ENCODE results near the gene DUT.

DUT gene

DNA sequence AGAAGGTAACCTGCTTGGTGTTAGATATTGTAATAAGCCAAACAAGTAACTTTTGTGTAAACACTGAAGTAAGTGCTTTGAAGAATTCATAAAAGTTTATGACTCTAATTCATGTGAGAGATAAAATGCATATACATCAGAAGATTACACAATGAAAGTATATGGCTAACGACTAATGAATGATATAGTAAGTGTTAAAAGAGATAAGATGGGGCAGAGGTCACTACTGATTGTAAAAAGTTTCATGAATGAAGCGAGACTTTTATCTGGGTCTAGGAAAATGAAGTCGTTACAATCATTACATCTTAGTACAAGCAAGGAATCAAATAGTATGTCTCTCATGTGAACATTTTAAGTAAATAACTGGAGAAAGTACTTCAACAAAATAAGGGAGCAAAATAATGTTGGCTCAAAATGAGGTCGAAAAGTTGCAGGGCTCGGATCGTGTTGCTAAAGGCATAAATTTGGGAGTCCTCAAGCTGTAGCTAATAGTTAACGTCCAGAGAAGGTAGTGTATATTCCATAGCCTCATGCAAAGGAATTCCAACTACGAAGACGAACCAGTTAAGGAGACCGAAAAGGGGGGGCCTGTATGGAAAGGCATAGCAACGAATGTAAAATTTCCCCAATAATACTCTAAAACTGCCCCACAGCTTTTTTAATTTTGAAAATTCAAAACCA lies 984 bp upstream of the DUT start:
- no peak for DNase-seq (ENCODE audit: low read depth)

DNA sequence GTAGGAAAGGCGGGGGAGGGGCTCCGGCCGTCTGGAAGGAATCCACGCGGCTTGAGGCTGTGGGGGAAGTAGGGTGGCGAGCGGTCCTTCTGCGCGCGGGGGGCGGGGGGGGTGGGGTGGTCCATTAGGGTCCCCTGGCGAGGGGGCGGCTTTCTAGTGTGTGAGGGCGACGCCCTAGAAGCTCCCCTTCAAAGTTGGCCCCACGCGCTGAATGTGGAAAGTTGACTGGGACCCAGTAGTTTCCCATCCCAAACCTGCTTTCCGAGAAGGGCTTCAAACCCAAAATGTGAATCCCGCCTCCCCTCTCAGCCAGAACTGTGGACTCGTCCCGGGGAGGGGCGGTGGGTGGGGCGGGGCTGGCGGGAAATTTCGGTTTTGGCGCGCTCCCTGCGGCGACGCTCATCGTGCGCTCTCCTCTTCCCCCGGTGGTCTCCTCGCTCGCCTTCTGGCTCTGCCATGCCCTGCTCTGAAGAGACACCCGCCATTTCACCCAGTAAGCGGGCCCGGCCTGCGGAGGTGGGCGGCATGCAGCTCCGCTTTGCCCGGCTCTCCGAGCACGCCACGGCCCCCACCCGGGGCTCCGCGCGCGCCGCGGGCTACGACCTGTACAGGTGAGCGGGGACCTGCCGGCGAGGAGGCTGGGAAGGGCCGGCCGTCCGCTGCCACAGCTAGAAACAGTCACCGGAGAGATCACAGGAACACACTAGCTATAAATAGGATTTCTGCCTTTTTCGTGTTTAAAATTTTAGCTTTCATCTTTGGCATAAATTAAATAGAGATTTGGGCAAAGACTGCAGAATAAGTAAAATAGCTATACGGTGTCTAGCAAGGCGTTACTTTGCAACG lies 790 bp downstream of the DUT start:
- DNase-seq (ENCODE audit: low read depth) = peak; percentile 59

DNA sequence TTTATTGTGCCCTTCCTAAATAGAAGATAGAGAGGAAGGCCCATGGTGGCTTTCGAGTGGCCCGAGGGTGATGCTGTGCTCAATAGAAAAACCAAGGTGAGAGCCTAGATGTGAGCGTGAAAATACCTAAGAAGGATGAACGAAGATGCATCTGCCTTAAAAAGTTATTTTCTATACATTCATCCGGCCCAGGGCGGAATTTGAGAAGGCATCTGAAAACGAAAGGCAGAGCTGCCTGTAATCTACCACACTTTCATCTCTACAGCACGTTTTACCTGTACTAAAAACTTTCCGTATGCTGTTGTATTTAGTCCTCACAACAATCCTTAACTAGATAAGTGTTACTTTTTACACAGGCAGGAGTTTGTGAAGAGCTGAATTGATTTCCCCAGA lies 1.4 kb downstream of the DUT start:
- DNase-seq (ENCODE audit: low read depth) = no peak

DNA sequence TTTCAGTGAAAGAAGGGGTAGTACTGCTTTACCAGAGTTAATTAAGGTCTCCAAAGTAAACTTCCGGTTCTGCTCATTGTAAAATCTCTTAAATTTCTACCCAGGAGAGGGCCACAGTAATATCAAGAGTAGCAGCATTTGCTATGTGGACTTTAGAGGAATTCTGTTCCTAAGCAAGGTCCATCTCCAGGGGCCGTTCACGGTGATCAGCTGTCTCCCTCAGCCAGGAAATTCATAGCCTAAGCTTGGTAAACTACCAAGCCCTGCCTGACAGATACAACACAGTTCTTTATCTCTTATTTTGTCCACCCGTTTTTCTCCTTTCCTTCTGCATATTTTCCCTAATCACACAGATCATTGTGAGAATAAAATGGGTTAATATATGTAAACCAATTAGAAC lies 2.3 kb downstream of the DUT start:
- no peak for DNase-seq (ENCODE audit: low read depth)

DNA sequence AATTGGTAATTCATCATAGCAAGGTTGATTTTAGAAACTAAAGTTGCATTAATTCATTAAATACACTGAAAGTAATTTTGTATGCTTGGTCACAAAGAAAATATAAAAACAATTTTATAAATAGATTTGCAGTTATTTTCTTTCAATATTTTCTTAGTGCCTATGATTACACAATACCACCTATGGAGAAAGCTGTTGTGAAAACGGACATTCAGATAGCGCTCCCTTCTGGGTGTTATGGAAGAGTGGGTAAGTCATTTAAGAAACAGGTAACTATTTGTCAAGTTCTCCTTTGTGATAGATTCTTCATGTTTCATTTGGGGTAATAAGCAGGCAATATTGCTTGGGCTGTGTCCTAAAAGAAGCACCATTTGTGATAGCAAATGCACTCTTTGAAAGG lies 3.0 kb downstream of the DUT start:
- no peak for DNase-seq (ENCODE audit: low read depth)

DNA sequence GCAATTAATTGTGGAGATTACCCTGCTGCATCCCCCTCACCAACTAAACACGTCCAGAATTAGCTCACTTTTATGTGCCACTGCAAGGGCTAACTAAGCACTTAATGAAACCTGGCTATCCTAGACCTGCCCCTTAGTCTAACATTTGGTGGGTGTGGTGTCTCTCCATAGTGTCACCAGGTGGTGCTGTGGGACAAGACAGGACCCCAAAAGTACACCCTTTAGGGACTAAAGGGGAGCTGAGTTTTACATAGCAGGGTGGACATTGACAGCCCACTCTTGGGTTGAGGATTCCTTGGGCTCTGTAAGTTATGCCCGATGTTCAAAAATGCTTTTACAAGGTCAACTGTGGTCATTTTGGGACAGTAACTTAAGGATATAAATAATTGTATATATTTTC lies 5.7 kb downstream of the DUT start:
- DNase-seq (ENCODE audit: low read depth) = no peak

DNA sequence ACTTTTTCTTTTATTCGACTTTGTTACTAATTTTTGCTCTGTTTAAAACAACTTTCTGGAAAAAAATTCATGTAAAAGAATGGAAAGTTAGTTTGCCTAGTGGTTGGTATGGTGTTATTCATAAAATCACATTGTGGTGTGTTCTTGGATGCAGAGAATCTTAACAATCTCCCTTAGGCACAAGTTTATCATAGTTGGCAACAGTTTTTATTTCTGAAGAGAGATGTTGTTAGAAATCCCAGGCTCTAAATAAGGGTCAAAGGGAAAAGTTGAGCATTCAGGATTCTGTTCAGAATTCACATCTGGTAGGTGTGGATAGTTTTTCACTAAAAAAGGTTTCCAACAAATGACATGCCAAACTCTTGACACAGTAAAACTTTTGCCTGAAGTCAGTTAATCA lies 6.4 kb downstream of the DUT start:
- DNase-seq (ENCODE audit: low read depth) = no peak

DNA sequence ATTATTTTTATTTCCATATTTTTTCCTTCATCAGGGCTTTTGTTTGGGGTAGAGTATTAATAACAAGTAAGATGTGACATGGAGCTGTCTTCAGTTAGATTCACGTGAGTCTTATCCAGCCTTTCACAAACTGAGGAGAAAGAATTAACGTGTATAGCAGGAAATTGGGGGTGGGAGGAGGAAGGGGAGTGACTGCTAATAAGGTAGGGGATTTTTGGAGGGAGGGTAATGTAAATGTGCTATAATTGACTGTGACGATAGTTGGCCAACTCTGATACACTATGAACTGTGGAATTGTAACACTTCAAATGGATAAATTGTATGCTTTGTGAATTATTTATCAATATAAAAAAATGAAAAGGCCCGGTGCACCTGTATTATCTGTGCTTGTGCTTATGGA lies 8.9 kb downstream of the DUT start:
- no peak for DNase-seq (ENCODE audit: low read depth)

DNA sequence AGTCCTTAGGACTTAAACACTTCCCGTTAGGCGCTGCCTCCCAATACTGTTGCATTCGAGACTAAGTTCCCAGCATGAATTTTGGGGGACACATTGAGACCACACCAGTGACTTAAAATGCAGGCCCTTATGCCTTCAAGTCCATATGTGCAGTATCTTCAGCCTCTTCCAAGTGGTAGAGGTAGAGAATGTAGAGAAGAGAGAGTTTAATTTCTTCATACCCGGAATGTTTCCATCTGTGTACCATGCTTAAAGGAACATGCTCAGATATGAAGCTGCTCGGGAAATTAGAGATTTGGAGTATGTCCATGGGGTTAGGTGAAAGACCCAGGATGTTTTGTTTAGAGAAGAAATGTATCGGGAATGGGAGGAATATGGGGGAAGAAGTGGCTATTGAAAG lies 12.6 kb downstream of the DUT start:
- DNase-seq (ENCODE audit: low read depth) = no peak

DNA sequence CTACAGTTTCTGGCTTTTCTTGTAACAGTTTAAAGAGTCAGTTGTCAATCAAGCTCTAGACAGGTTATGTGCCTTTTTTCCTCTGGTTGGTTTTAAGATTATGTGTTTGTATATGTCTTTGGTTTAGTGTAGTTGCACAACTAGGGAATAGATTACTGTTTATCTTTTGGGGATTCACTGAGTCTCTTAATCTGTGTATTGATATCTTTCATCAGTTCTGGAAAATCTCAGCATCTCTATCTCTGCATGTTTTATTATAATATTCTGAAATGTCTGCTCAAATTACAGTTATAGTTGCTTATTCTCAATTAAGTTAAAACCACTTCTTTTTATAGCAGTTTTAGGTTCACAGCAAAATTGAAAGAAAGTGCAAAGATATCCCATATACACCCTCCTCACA lies 14.3 kb downstream of the DUT start:
- DNase-seq (ENCODE audit: low read depth) = no peak

DNA sequence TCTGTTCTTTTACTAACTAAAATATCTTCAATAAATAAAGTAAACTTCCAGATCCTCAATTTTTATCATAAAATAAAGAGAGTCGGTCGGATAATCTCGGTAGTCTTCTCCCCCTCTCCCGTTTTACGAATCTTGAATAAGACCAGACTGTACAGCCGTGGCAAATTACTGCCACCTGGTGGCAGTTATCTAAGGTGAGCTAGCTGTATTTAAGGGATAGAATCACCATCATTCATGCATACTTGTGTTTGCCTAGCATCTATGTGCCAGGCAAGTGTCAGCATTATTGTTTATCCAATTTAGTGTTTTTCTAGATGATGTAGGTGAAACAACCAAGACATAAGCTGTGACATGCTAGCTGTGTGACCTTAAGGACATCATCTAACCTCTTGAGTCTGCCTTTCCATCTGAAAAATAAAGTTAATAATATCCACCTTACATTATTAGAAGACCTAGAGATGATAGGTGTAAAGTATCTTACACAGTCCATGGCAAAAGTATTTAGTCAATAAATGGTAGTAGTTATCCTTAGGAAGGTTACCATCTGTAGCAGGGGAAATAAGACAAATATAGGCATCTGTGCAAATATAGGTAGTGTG lies 21.3 kb downstream of the DUT start:
- DNase-seq (ENCODE audit: low read depth) = no peak

DNA sequence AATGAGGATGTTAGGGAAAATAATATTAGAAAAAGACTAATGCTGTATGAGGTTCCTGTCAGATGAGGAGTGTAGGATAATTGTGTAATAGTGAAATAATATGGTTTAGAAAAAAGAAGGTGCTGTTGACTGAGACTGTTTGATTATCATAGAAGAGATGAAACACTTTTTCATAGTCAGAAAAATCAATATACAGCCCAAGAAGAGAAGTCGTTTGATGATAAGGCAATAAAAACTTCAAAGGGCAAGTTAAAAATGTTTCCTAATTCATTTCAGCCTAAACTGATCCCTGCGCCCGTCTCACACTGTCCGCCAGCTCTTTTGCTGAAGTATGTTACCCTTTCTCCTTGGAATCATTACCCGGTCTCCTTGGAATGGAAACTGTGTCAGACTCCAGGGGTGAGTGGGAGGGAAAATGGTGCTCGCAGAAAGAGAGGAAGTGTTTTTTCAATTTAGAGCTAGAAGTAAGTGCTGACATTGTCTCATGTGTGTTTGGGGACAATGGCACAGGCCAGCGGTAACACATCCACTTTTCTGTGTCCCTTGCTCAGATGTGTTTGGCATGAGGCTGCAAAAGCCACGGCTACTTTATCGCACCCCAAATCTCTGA lies 23.6 kb downstream of the DUT start:
- no peak for DNase-seq (ENCODE audit: low read depth)

DNA sequence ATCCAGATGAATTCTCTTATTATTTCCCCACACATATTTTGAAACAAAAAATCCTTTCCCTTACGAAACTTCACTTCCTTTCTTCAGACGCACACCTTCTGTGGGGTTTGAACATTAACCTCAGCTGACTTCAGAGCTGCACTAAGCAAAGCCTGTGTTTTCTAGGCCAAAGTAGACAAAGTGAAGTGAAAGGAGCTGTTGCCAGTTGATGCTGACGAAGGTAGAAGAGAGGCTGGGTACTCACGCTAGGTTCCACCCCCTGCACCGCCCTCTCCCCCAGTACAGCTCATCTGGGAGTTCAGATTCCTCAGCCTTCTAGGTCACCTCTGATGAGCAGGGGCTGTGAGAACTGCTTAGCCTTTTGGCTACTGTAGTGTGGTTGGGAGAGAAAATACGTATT lies 24.1 kb downstream of the DUT start:
- no peak for DNase-seq (ENCODE audit: low read depth)

DNA sequence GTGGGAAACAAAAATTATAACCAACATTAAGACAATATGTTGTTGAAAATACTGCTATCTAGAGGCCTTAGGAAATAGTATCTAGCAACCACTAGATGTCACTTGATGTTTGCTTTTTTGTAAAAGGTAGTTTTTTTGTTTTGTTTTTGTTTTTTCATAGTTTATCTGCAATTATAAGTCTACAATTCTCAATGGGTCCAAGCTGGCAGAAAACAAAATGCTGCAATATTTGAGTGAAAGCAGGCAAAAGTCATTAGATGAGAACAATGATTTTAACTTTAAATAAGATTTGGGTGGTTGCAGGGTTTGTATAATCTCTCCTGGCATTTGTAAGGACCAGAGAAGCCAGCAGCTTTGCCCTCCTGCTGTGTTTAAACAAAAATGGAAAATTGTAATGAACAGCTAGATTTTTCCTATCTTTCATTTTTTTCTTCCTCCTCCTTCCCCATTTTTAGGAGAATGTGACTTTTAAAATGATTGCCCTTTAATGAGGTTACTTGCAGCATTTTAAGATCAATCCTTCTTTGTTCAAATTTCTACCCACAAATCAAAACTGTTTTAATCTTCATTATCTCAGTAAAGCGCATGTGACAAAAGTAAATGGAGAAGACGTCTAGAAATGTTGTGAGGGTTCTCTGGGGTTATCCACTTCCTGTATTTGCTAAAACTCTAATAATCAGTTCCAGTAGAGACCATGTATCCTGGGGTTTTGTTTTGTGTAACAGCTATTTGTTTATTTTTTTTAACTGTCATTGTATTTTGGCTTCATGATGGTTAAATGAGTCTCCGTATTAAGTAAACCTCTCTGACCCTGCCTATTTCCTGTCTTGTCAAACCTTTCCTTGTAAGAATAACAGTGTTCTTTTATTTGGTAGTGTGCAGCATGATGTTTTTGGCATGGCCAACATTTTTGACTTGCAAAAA lies 27.3 kb downstream of the DUT start:
- no peak for DNase-seq (ENCODE audit: low read depth)

DNA sequence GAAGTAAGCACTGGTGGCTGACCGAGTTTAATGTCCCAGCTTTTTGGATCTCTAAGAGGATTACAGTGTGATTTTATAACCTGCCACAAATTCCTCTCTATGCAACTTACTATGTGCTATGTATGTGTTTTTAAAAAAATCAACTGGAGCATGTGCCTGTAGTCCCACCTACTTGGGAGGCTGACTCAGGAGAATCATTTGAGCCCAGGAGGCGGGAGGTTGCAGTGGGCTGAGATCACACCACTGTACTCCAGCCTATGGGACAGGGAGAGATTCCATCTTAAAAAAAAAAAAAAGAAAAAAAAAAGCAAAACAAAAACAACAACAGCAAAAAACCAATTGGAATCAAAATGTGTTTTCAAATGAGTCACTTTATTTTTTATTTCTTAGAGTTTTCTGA lies 29.6 kb downstream of the DUT start:
- no peak for DNase-seq (ENCODE audit: low read depth)

DNA sequence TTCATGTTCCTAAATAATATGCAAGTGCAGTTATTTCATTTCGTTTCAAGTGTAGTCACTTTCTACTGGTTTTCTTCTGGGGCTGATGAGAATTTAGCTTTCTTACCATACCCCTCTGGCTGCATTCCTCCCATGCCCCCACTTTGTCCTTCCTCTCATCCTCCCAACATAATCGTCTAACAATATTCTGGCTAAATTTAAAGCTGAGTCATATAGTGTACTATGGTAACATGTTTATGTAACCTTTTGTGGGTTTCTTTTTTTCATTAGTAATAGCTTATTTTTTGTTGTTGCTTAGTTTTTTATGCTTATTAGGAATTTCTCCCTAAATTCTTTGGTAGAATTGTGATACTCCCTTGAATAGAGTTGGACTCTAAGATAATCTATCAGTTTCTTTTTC lies 30.5 kb downstream of the DUT start:
- DNase-seq (ENCODE audit: low read depth) = no peak

DNA sequence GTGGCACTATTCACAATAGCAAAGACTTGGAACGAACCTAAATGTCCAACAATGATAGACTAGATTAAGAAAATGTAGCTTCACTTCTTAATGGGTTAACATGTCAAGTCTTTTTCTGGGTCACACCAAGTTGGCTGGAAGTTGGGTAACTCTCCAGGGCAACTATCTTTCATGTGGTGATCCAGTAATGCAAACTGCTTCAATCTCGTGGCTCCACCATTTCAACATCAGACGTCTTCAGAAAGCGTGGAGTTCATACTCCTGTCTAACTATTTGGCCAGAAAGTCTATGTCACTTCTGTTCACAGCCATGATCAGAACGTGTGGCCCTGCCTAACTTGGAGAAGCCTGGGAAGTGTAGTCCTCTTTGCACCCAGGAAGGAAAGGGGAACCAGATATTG lies 32.2 kb downstream of the DUT start:
- no peak for DNase-seq (ENCODE audit: low read depth)

DNA sequence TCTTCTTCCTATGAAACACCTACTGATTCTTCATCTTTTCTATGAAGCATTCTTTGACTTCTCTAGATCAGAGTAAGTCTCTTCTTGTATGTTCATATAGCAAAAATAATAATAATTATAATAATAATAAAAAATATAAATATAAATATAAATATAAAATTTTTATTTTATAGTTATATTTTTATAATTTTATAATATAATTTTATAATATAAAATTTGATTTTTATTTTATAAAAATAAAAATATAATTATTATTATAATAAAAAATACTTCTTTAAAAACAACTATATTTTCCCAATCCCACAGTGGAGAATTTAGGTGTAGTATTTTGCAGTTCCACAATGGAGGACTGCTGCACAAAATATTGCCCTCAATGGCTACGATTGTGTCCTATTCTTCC lies 34.3 kb downstream of the DUT start:
- DNase-seq (ENCODE audit: low read depth) = no peak

DNA sequence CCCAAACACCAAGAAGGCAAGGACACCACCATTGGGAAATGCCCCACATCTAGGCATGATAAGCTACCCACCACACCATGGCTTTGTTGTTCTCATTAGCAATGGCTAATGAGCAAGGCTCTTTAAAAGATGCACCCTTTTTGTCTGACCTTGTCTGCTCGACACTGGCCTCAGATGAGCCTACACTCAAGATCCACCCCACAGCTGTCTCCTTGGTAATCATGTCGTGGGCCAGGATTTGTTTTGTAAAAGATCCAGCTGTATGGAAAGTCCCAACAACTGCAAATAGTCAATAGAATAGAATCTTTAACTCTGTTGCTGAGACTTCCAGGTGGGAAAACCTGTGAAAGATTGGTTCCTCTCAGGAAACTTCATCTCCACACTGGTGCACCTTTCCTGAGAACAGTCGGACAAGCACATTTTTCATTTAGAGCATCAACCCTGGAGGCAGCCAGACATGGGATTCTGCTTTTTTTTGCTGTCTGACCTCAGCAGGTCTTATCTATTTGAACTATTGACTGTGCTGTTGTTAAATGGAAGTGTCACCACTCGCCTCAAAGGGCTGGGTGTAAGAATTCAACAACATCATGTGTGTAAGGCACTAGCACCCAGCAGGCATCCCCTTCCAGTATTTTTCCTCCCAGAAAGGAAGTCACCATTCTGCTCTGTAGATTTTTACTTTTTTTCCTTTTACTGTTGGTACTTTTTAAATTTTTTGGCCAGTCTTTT lies 35.5 kb downstream of the DUT start:
- DNase-seq (ENCODE audit: low read depth) = no peak

DNA sequence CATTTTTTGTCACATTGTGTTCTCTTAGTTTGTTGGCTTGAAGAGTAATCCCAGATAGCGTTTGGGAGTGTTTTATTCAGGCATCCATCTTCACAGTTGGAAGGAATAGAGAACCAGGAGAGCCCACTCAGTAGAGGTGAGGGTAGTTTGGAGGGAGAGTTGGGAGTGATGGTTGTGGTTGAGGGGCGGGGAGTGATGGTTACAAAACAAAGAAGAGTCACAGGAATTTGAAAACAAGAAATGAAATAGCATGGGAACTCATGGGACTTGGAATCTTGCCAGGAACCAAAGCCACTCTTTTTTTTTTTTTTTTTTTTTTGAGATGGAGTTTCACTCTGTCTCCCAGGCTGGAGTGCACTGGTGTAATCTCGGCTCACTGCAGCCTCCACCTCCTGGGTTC lies 36.3 kb downstream of the DUT start:
- no peak for DNase-seq (ENCODE audit: low read depth)

DNA sequence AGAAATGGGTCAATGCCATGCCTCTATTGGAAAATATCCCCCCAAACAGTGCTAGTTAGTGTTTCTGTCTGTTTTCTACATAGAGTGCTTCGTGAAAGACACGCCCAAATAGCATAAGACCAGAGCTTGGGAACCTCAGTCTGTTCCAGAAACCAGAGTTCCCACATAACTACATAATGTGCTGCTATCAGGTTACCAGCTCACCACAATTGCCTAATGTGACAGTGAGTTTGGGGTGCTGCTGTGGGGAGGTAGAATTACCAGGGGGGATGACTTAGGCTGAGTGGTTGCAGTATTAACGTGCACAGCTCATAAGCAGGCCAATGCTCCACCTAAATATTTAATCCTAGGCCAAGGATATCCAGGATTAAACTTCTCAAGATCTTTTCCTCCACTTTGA lies 39.2 kb downstream of the DUT start:
- no peak for DNase-seq (ENCODE audit: low read depth)
